Nephron (organoid): ENCODE measurements around the gene DDC.

Source experiments
- H3K27ac Mint-ChIP-seq, 3 experiments: 2 replicates each; pipeline ENCODE4 v1.8.0; 2020; ENCODE audit warnings: mixed read lengths in 3 of 3, mild to moderate bottlenecking in 2 of 3, moderate library complexity in 1 of 3
- H3K27me3 Mint-ChIP-seq: 2 replicates; pipeline ENCODE4 v1.8.0; 2021; ENCODE audit warnings: low read depth, mild to moderate bottlenecking, moderate library complexity, mixed read lengths
- H3K36me3 Mint-ChIP-seq: 2 replicates; pipeline ENCODE4 v1.8.0; 2020; ENCODE audit warnings: low read depth, mixed read lengths
- H3K4me1 Mint-ChIP-seq: 2 replicates; pipeline ENCODE4 v1.8.0; 2020; ENCODE audit warnings: mixed read lengths
- H3K4me3 Mint-ChIP-seq, 3 experiments: 2 replicates each; pipeline ENCODE4 v1.8.0; 2020; ENCODE audit warnings: mild to moderate bottlenecking in 3 of 3, mixed read lengths in 3 of 3, moderate library complexity in 2 of 3
- H3K9me3 Mint-ChIP-seq: 2 replicates; pipeline ENCODE4 v1.8.0; 2020; ENCODE audit warnings: mixed read lengths
- TF ChIP-seq, protein P1 (sequence below), 3 experiments: fragments of 200-600 bp; sonication (generic); IDR thresholded peaks; one replicate each; pipeline ENCODE4 v1.5.0; 2021; ENCODE audit warnings: antibody characterized with exemption in 3 of 3; ENCODE audit not compliant: unreplicated experiment in 3 of 3

Gene DDC

DNA sequence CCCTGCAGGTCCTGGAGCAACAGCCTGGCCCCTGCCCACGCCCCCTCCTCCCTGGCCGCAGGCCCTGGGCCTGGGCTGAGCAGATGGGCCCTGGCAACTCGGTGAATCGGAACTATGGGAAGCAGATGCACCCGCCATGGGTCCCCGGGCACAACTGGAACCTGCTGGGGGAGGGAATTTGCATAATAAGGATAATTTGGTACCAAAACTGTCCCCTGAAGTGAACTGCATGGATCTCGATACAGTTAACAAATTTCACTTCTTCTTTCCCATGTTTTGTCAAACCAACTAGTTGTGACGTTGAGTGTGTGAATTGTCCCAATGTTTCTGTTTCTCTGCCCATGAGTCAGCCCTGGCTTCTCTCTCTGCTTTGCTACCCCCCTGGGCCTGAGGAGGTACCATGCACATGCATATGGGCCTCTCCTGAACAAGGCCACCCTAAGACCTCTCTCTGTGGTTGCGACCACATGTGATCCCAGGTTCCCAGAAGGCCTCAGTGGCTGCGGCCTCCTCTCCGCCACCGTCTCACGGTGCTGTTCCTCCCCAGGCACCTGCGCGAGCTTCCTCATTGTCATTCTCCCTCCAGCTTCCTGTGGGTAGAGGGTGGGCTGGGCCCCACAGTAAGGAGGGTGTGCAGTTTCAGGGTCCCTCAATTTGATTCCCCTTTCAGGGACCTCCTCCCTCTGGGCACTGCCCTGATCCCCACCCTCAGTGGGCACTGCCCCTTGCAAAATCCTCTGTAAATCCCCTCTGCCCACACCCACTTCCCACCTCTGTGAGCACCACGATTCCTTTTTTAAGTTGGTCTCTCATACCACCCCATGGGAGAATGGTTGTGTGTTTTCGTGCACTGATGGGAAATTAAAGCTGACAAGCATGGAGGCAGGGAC is 155.1 kb downstream of the DDC start:
- Mint-ChIP-seq H3K4me3 (no peak overlapping the region), H3K36me3 (no peaks in the 10 kb centered on the region), H3K9me3 (no peaks in the 10 kb centered on the region), H3K4me1 (no peaks in the 10 kb centered on the region), H3K27me3 (peaks cover 4% of the 10 kb centered on the region), H3K27ac (no peak overlapping the region)
- TF ChIP-seq, protein P1, sequence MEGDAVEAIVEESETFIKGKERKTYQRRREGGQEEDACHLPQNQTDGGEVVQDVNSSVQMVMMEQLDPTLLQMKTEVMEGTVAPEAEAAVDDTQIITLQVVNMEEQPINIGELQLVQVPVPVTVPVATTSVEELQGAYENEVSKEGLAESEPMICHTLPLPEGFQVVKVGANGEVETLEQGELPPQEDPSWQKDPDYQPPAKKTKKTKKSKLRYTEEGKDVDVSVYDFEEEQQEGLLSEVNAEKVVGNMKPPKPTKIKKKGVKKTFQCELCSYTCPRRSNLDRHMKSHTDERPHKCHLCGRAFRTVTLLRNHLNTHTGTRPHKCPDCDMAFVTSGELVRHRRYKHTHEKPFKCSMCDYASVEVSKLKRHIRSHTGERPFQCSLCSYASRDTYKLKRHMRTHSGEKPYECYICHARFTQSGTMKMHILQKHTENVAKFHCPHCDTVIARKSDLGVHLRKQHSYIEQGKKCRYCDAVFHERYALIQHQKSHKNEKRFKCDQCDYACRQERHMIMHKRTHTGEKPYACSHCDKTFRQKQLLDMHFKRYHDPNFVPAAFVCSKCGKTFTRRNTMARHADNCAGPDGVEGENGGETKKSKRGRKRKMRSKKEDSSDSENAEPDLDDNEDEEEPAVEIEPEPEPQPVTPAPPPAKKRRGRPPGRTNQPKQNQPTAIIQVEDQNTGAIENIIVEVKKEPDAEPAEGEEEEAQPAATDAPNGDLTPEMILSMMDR (IDR thresholded peaks at IDR 0.05; ENCODE audit: unreplicated experiment in 3 of 3), result no peak
